ENCODE measurements around the gene FAHD2A.

DNA sequence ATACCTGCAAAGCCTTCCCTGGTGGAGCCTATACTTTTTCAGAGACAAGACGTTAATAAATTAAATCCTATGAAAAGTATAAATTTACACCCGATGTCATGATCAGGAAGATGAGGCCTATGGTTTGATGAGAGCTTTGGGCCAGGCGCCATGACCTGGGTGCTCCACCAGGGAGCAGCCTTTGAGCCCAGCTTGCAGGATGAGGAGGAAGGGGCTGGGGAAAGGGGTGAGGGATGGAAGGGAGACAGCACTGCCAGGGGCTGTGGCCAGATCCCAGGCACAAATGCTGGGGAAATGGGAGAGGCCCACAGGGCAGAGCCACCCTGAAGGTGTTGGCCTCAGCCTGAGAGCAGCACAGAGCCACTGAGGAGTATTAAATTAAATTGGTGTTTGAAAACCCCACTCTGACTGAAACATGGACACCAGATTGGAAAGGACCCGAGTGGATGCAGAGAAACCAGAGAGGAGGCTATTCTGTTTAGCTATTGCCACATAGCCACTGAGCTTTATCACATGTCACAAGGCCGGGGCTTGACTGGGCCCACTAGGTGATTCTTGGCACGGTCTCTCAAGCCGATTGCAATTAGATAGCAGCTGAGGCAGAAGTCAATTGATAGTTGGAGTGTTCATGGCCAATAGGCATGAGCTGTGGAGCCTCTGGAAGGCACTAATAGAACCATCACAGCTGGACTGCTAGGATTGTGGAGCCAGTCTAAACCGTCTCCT lies 9.6 kb upstream of the FAHD2A start:
- TF ChIP-seq, protein P1, sequence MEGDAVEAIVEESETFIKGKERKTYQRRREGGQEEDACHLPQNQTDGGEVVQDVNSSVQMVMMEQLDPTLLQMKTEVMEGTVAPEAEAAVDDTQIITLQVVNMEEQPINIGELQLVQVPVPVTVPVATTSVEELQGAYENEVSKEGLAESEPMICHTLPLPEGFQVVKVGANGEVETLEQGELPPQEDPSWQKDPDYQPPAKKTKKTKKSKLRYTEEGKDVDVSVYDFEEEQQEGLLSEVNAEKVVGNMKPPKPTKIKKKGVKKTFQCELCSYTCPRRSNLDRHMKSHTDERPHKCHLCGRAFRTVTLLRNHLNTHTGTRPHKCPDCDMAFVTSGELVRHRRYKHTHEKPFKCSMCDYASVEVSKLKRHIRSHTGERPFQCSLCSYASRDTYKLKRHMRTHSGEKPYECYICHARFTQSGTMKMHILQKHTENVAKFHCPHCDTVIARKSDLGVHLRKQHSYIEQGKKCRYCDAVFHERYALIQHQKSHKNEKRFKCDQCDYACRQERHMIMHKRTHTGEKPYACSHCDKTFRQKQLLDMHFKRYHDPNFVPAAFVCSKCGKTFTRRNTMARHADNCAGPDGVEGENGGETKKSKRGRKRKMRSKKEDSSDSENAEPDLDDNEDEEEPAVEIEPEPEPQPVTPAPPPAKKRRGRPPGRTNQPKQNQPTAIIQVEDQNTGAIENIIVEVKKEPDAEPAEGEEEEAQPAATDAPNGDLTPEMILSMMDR (IDR thresholded peaks at IDR 0.05; ENCODE audit: low read length) = peak; percentile 24; the same call in 1 of the 2 replicates
- TF ChIP-seq EZH2 (IDR thresholded peaks at IDR 0.05; ENCODE audit: borderline replicate concordance, low read length) = no peak
